Heart left ventricle (tissue), 16 donors: Measurements from ENCODE around the gene LMTK3. TPM values are rescaled to one million over a fixed set of nuclear protein-coding genes. Genes with fewer than 3 reads are reported as not detected.

ENCODE experiments used
- ATAC-seq, 4 donors: fragments of 200-7000 bp; cut with Tn5 transposase; one replicate each; pipeline ENCODE4 v1.9.1; 2020 to 2022; ENCODE audit warnings: moderate library complexity in 4 of 4, mild to moderate bottlenecking in 3 of 4, moderate number of reproducible peaks in 1 of 4
- DNase-seq, 5 donors: peaks; one replicate each; pipeline ENCODE4 v3.0.0-alpha.2; 2020
- H3K27ac ChIP-seq, 12 donors: fragments of 200-600 bp; sonication (generic) in 4 of 12; one replicate each; pipeline versions ENCODE4 v1.5.0 to v1.8.0; 2016 to 2022; ENCODE audit warnings: mild to moderate bottlenecking in 2 of 12
- H3K27me3 ChIP-seq, 9 donors: fragments of 200-600 bp; sonication (generic) in 2 of 9; one replicate each; pipeline versions ENCODE4 v1.5.1 to v1.8.0; 2016 to 2022; ENCODE audit warnings: mild to moderate bottlenecking in 3 of 9
- H3K36me3 ChIP-seq, 9 donors: fragments of 200-600 bp; sonication (generic) in 2 of 9; one replicate each; pipeline versions ENCODE4 v1.5.0 to v1.8.0; 2018 to 2022; ENCODE audit warnings: mild to moderate bottlenecking in 2 of 9
- H3K4me1 ChIP-seq, 12 donors: fragments of 200-600 bp; sonication (generic) in 4 of 12; one replicate each; pipeline versions ENCODE4 v1.5.0 to v1.8.0; 2016 to 2022; ENCODE audit warnings: mild to moderate bottlenecking in 3 of 12
- H3K4me3 ChIP-seq, 12 donors: fragments of 200-600 bp; sonication (generic) in 4 of 12; one replicate each; pipeline versions ENCODE4 v1.5.0 to v1.8.0; 2017 to 2022; ENCODE audit warnings: mild to moderate bottlenecking in 9 of 12, moderate library complexity in 4 of 12
- H3K9me3 ChIP-seq, 12 donors: fragments of 200-600 bp; sonication (generic) in 4 of 12; one replicate each; pipeline versions ENCODE4 v1.5.0 to v1.8.0; 2016 to 2022; ENCODE audit warnings: mild to moderate bottlenecking in 1 of 12
- POLR2A ChIP-seq, 2 donors: fragments of 450-650 bp; IDR thresholded peaks; one replicate each; pipeline ENCODE4 v1.6.1; 2017; ENCODE audit warnings: antibody characterized with exemption in 2 of 2, mild to moderate bottlenecking in 2 of 2, moderate library complexity in 2 of 2
- WGBS, 4 donors: extraction: QIAGEN DNeasy Blood & Tissue Kit in 2 of 4; methylation state at CpG; one replicate each; pipeline versions ENCODE4 v1.1.5 to v1.1.7; 2013 to 2018; 5-methylcytosine and 5-hydroxymethylcytosine counted together
- intact Hi-C, 10 donors: fragments of 100-400 bp; cut with DNase I; formaldehyde crosslinking; loops; one replicate each; pipeline versions ENCODE4 v1.11.1 to v1.14.2; 2022
- polyA plus RNA-seq, 2 donors: library from polyadenylated mRNA; stranded (reverse); fragments of 200-250 nt; gene quantifications; one replicate each; pipeline ENCODE4 v1.2.3, GENCODE V29; 2013
- total RNA-seq, 9 donors: library from RNA; depleted of rRNA in 2 of 9; stranded (reverse); fragments of >200 nt in 2 of 9; fragmentation: NEBNext Ultra II Directional in 3 of 9; extraction: Animal tissue kit (Norgen Biotek cat#: 25700) in 3 of 9; gene quantifications; one replicate each; pipeline versions ENCODE4 v1.1.0 to v1.2.4, GENCODE V29; 2016 to 2023
- TF ChIP-seq, protein P1 (sequence below), 12 donors: fragments of 200-600 bp; sonication (generic) in 4 of 12; IDR thresholded peaks; one replicate each; pipeline versions ENCODE4 v1.5.0 to v1.8.0; 2018 to 2022; ENCODE audit warnings: antibody characterized with exemption in 12 of 12, mild to moderate bottlenecking in 5 of 12
- donor health status: ischemic (EF 13 %, LVEDD 7.1; RV severe dilation, severe dysfunction).
- donor health status: healthy with polysubstance abuse.
- donor health status: DM: no; HTN: yes; CAD: no.
- donor health status: DM: no; HTN: no; CAD: no.
- donor health status: ischemic (EF 25% LVEDD 6.9; RV normal size, moderate dysfunction).
- donor health status: ischemic (EF 25% LVEDD 5.7; RV mildly dilated, moderate dysfunction).
- donor health status: healthy.
- donor health status: DM: yes; HTN: yes; CAD: no.
- donor health status: ischemic (EF 35%, LVEDD 5.7; RV mildly dilated, moderate dysfunction).
- donor health status: nonischemic (EF 11% LVEDD 7.7; RV severe dilation, severe dysfunction).
- donor health status: DM: yes; HTN: yes; CAD: no.
- donor health status: PGD.
- donor health status: ischemic (EF 29% LVEDD 5.4; RV normal size, mild dysfunction).
- donor health status: nonischemic (EF 23%, LVEDD 6.1; RV moderate dilation, normal function).

The LMTK3 gene
- total and polyA plus RNA-seq, 11 donors = 0.19 to 1.9 (median 1.3) TPM

DNA sequence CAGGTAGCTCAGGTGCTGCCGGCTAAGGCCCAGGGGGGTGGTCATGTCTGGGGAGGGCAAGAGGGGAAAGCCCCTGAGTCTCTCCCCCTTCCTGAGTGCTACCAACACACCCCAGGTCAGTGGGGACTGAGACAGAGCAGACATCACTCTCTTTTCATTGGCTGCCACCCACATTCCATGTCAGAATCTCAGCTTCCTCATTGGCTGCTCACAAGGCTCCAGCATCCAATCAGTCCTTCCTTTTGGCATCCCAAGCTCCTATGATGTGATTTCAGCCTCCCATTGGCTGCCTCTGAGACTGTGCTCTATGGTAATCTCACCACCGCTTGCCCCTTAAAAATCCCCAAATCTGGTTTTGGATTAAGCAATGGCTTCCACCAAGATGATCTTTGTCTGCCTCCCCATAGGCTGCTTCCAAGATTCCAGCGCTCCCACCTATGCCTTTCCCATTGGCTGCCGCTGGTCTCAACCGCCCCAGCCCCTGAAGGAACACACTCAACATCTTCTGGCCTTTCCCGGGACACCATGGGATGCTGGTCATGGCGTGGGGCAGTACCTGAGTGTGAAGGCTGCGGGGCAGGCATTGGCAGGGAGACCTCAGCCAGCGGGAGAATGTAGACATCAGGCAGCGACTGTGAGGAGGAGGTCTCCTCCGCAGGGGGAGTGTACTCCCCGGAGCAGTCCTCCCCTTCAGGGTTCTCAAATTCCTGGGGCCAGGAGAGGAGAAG is 2.0 kb downstream of the LMTK3 start:
- TF ChIP-seq, protein P1, sequence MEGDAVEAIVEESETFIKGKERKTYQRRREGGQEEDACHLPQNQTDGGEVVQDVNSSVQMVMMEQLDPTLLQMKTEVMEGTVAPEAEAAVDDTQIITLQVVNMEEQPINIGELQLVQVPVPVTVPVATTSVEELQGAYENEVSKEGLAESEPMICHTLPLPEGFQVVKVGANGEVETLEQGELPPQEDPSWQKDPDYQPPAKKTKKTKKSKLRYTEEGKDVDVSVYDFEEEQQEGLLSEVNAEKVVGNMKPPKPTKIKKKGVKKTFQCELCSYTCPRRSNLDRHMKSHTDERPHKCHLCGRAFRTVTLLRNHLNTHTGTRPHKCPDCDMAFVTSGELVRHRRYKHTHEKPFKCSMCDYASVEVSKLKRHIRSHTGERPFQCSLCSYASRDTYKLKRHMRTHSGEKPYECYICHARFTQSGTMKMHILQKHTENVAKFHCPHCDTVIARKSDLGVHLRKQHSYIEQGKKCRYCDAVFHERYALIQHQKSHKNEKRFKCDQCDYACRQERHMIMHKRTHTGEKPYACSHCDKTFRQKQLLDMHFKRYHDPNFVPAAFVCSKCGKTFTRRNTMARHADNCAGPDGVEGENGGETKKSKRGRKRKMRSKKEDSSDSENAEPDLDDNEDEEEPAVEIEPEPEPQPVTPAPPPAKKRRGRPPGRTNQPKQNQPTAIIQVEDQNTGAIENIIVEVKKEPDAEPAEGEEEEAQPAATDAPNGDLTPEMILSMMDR (IDR thresholded peaks at IDR 0.05) = no peak
- no peak for TF ChIP-seq POLR2A (IDR thresholded peaks at IDR 0.05)
- Histone ChIP-seq H3K4me1 (peaks cover 0 to 26% (median 3%) of the 10 kb centered on the region in 12 donors), H3K4me3 (no peak overlapping the region), H3K27me3 (peaks cover 0 to 42% (median 29%) of the 10 kb centered on the region in 9 donors), H3K36me3 (no peaks in the 10 kb centered on the region), H3K27ac (no peak overlapping the region), H3K9me3 (no peaks in the 10 kb centered on the region)
- ATAC-seq = no peak
- 73 to 82% (median 79%) methylated on average over 11 to 12 of the region's 12 CpGs for WGBS, 4 donors
- DNase-seq = no peak
- intact Hi-C loops = loop anchor here in 9 of 10 donors (5.0 kb wide), 3 partner anchors 63 to 78 kb away; no protein-coding TSS in a partner anchor

GRCh38 chr19:48508729-48509411 is 2.8 kb downstream of the LMTK3 start:
- H3K4me1 ChIP-seq = peaks cover 0 to 23% (median 3%) of the 10 kb centered on the region in 12 donors
- DNase-seq = no peak
- TF ChIP-seq, protein P1 (IDR thresholded peaks at IDR 0.05) = no peak
- TF ChIP-seq POLR2A (IDR thresholded peaks at IDR 0.05) = no peak
- H3K9me3 ChIP-seq = no peaks in the 10 kb centered on the region
- no peak for ATAC-seq
- H3K4me3 ChIP-seq = no peak overlapping the region
- H3K27ac ChIP-seq = no peak overlapping the region
- 84 to 85% (median 85%) methylated on average over 32 of the region's 32 CpGs for WGBS, 4 donors
- no peaks in the 10 kb centered on the region for H3K36me3 ChIP-seq
- H3K27me3 ChIP-seq = peaks cover 0 to 40% (median 29%) of the 10 kb centered on the region in 9 donors
- intact Hi-C loops = loop anchor here in 6 of 10 donors (5.0 kb wide), 3 partner anchors 63 to 78 kb away; no protein-coding TSS in a partner anchor

DNA sequence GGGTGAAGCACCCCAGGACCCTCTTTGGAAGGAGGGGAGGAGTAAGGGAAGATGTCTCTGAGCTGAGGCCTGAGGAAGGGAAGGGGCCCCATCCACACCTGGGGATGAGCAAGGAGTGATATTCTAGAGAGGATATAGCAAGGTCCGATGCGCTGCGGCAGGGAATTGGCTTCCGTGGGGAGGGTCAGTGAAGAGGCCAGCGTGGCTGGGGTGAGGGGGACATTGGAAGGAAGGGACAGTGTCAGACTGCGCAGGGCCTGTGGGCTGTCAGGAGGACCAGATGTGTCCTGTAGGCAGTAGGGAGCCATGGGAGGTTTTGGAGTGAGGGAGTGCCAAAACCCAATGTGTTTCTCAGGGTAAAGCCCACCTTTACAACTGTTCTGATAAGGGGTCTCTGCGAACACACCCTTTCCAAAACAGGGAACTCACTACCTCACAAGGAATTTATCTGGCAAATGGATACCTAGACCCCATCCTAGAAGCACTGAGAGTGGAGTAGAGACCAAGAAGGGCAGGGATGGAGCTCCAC is 3.7 kb downstream of the LMTK3 start:
- TF ChIP-seq, protein P1 (IDR thresholded peaks at IDR 0.05) = no peak
- no peak for TF ChIP-seq POLR2A (IDR thresholded peaks at IDR 0.05)
- WGBS, 4 donors = 82 to 95% (median 85%) methylated on average over 7 of the region's 7 CpGs
- H3K9me3 ChIP-seq = no peaks in the 10 kb centered on the region
- ATAC-seq = no peak
- intact Hi-C loops = loop anchor here in 6 of 10 donors (5.0 kb wide), 3 partner anchors 64 to 79 kb away; no protein-coding TSS in a partner anchor
- H3K4me3 ChIP-seq = no peak overlapping the region
- H3K36me3 ChIP-seq = no peaks in the 10 kb centered on the region
- no peak overlapping the region for H3K27ac ChIP-seq
- H3K27me3 ChIP-seq = peaks cover 0 to 31% (median 22%) of the 10 kb centered on the region in 9 donors
- peaks cover 0 to 15% (median 1%) of the 10 kb centered on the region in 12 donors for H3K4me1 ChIP-seq
- no peak for DNase-seq
